Neural crest cell (in vitro differentiated cells): ENCODE data around the gene SPIB. TPM values are rescaled to one million over a fixed set of nuclear protein-coding genes. Genes with fewer than 3 reads are reported as not detected.
"Not testable (repeated sequence)": the region's sequence is repeated elsewhere in the genome, so short reads cannot be mapped to it uniquely, and the experiment has no call there.

ENCODE experiments used
- DNase-seq: peaks from one replicate; pipeline ENCODE4 v3.0.0; 2021; ENCODE audit warnings: low read depth, mixed read lengths, low spot score
- H3K27ac Mint-ChIP-seq: one replicate; pipeline ENCODE4 v1.8.0; 2021; ENCODE audit warnings: mild to moderate bottlenecking, mixed read lengths; ENCODE audit not compliant: unreplicated experiment
- H3K27me3 Mint-ChIP-seq: 2 replicates; pipeline ENCODE4 v1.8.0; 2021; ENCODE audit warnings: low read depth, mild to moderate bottlenecking, mixed read lengths
- H3K36me3 Mint-ChIP-seq: 2 replicates; pipeline ENCODE4 v1.8.0; 2021; ENCODE audit warnings: low read depth, mild to moderate bottlenecking, mixed read lengths
- H3K4me1 Mint-ChIP-seq: 2 replicates; pipeline ENCODE4 v1.8.0; 2021; ENCODE audit warnings: mixed read lengths
- H3K4me3 Mint-ChIP-seq: one replicate; pipeline ENCODE4 v1.8.0; 2021; ENCODE audit warnings: mild to moderate bottlenecking, mixed read lengths
- H3K9me3 Mint-ChIP-seq: 2 replicates; pipeline ENCODE4 v1.8.0; 2021; ENCODE audit warnings: mixed read lengths
- CTCF ChIP-seq: fragments of 200-600 bp; sonication (generic); conservative IDR thresholded peaks from 2 replicates; pipeline ENCODE4 v1.5.0; 2021; ENCODE audit warnings: antibody characterized with exemption, mild to moderate bottlenecking
- total RNA-seq: library from RNA; stranded (reverse); gene quantifications from 2 replicates; pipeline ENCODE4 v1.2.1, GENCODE V29; 2021

SPIB gene
- total RNA-seq, 1 donor from 2014 or later, result not detected

GRCh38 chr19:50387176-50387867, 31.4 kb upstream of the SPIB start:
- Mint-ChIP-seq H3K36me3 (peaks cover 25% of the 10 kb centered on the region), H3K9me3 (no peaks in the 10 kb centered on the region), H3K27me3 (peaks cover 6% of the 10 kb centered on the region), H3K4me3 (peak overlapping the region; percentile 62), H3K27ac (peak overlapping the region; percentile 5), H3K4me1 (peaks cover 32% of the 10 kb centered on the region)
- DNase-seq, result no peak
- TF ChIP-seq CTCF, result no peak

GRCh38 chr19:50387868-50388245, 30.9 kb upstream of the SPIB start:
- H3K4me1 Mint-ChIP-seq, result peaks cover 32% of the 10 kb centered on the region
- TF ChIP-seq CTCF, result no peak
- peak overlapping the region; percentile 5 for H3K27ac Mint-ChIP-seq
- no peak for DNase-seq
- H3K9me3 Mint-ChIP-seq, result no peaks in the 10 kb centered on the region
- peak overlapping the region; percentile 62 for H3K4me3 Mint-ChIP-seq
- peaks cover 29% of the 10 kb centered on the region for H3K36me3 Mint-ChIP-seq
- peaks cover 6% of the 10 kb centered on the region for H3K27me3 Mint-ChIP-seq

GRCh38 chr19:50390295-50390694, 28.4 kb upstream of the SPIB start:
- not testable (repeated sequence) for H3K4me3 Mint-ChIP-seq, H3K27ac Mint-ChIP-seq, H3K4me1 Mint-ChIP-seq, H3K27me3 Mint-ChIP-seq, H3K9me3 Mint-ChIP-seq, DNase-seq
- H3K36me3 Mint-ChIP-seq, result peaks cover 40% of the 10 kb centered on the region

- not testable (repeated sequence) for H3K4me3 Mint-ChIP-seq, H3K27ac Mint-ChIP-seq, H3K27me3 Mint-ChIP-seq, H3K9me3 Mint-ChIP-seq, H3K4me1 Mint-ChIP-seq, DNase-seq
- H3K36me3 Mint-ChIP-seq, result peaks cover 42% of the 10 kb centered on the region
These were observed 27.8 kb upstream of the SPIB start for GRCh38 chr19:50390952-50391351.

GRCh38 chr19:50392759-50393158, 26.0 kb upstream of the SPIB start:
- no peak for TF ChIP-seq CTCF
- no peak for DNase-seq
- Mint-ChIP-seq H3K9me3 (no peaks in the 10 kb centered on the region), H3K4me1 (peaks cover 4% of the 10 kb centered on the region), H3K27ac (no peak overlapping the region), H3K36me3 (peaks cover 41% of the 10 kb centered on the region), H3K27me3 (no peaks in the 10 kb centered on the region), H3K4me3 (no peak overlapping the region)

GRCh38 chr19:50393589-50393988, 25.1 kb upstream of the SPIB start:
- Mint-ChIP-seq H3K36me3 (peaks cover 37% of the 10 kb centered on the region), H3K9me3 (no peaks in the 10 kb centered on the region), H3K27ac (no peak overlapping the region), H3K27me3 (no peaks in the 10 kb centered on the region), H3K4me3 (no peak overlapping the region), H3K4me1 (peaks cover 9% of the 10 kb centered on the region)
- TF ChIP-seq CTCF, result no peak
- DNase-seq, result no peak
